Tibial nerve (tissue), 4 donors: ENCODE measurements around the gene JAKMIP1.

ENCODE experiments used
- EP300 ChIP-seq, 2 donors: sonication (generic); formaldehyde crosslinking; IDR thresholded peaks; one replicate each; pipeline ENCODE4 v1.6.1; 2017; ENCODE audit warnings: antibody characterized with exemption in 2 of 2, mild to moderate bottlenecking in 1 of 2
- TF ChIP-seq, protein P1 (sequence below), 5 experiments: fragments of 200-600 bp in 3 of 5; fragments of 450-650 bp in 2 of 5; sonication (generic) in 3 of 5; IDR thresholded peaks; one replicate each; pipeline ENCODE4 v1.5.1; 2016 to 2019; ENCODE audit warnings: antibody characterized with exemption in 5 of 5, mild to moderate bottlenecking in 3 of 5, moderate library complexity in 2 of 5

DNA sequence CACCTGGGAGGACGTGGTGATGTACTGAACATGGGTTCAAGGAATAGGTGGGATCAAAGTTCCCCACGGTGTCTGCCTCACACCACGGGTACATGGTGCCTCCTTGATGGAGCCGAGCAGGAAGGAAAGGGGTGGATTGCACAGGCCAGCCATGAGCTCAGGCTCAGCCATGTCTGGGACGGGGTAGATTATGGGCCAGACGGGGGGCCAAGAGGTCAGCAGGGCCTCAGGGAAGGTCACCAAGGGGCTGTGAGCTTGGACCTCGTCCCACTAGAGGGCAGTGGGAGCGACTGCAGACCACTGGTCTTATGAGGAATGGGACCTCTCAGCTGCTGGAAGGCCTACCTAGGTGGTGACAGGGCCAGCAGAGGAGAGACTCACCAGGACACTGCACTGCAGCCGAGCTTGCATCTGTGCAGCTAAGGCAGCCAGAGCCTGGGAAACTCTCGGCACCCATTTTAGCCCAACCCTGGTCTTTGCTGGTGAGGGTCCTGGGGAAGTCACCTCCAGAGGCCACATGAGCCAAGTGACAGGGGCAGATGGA lies 38.4 kb downstream of the JAKMIP1 start:
- TF ChIP-seq, protein P1, sequence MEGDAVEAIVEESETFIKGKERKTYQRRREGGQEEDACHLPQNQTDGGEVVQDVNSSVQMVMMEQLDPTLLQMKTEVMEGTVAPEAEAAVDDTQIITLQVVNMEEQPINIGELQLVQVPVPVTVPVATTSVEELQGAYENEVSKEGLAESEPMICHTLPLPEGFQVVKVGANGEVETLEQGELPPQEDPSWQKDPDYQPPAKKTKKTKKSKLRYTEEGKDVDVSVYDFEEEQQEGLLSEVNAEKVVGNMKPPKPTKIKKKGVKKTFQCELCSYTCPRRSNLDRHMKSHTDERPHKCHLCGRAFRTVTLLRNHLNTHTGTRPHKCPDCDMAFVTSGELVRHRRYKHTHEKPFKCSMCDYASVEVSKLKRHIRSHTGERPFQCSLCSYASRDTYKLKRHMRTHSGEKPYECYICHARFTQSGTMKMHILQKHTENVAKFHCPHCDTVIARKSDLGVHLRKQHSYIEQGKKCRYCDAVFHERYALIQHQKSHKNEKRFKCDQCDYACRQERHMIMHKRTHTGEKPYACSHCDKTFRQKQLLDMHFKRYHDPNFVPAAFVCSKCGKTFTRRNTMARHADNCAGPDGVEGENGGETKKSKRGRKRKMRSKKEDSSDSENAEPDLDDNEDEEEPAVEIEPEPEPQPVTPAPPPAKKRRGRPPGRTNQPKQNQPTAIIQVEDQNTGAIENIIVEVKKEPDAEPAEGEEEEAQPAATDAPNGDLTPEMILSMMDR (IDR thresholded peaks at IDR 0.05), result no peak
- TF ChIP-seq EP300 (IDR thresholded peaks at IDR 0.05), result no peak
